H9 (cell line): ENCODE results near the gene MMP25. TPM values are rescaled to one million over a fixed set of nuclear protein-coding genes. Genes with fewer than 3 reads are reported as not detected.

Experiments
- DNase-seq: peaks from one replicate; pipeline ENCODE4 v3.0.0-alpha.2; 2017
- H2AFZ ChIP-seq: one replicate; pipeline ENCODE4 v1.6.1; 2013; ENCODE audit warnings: mild to moderate bottlenecking, low read length, control low read depth, moderate library complexity
- H2AK5ac ChIP-seq: 2 replicates; pipeline ENCODE4 v1.6.1; 2013; ENCODE audit warnings: low read length, control low read depth, mixed read lengths; ENCODE audit not compliant: insufficient read length
- H2BK120ac ChIP-seq: one replicate; pipeline ENCODE4 v1.6.1; 2013; ENCODE audit warnings: low read depth, mild to moderate bottlenecking, low read length, control low read depth, inconsistent platforms; ENCODE audit not compliant: poor library complexity, severe bottlenecking
- H2BK12ac ChIP-seq: 2 replicates; pipeline ENCODE4 v1.6.1; 2013; ENCODE audit warnings: low read length, control low read depth, mixed read lengths, low read depth; ENCODE audit not compliant: insufficient read length
- H2BK15ac ChIP-seq: 2 replicates; pipeline ENCODE4 v1.6.1; 2013; ENCODE audit warnings: low read depth, low read length, control low read depth
- H2BK20ac ChIP-seq: one replicate; pipeline ENCODE4 v1.6.1; 2013; ENCODE audit warnings: low read depth, mild to moderate bottlenecking, low read length, control low read depth, inconsistent platforms; ENCODE audit not compliant: poor library complexity, severe bottlenecking
- H2BK5ac ChIP-seq: 2 replicates; pipeline ENCODE4 v1.6.1; 2013; ENCODE audit warnings: low read length, control low read depth, mixed read lengths; ENCODE audit not compliant: insufficient read length
- H3K14ac ChIP-seq: 2 replicates; pipeline ENCODE4 v1.6.1; 2013; ENCODE audit warnings: low read length, control low read depth; ENCODE audit not compliant: insufficient read depth
- H3K18ac ChIP-seq: 2 replicates; pipeline ENCODE4 v1.6.1; 2013; ENCODE audit warnings: low read depth, mild to moderate bottlenecking, mixed read lengths, low read length, control low read depth; ENCODE audit not compliant: insufficient read length
- H3K23ac ChIP-seq: 2 replicates; pipeline ENCODE4 v1.6.1; 2013; ENCODE audit warnings: low read length, control low read depth, mixed read lengths, low read depth; ENCODE audit not compliant: insufficient read length
- H3K23me2 ChIP-seq: 2 replicates; pipeline ENCODE4 v1.6.1; 2013; ENCODE audit warnings: low read depth, mild to moderate bottlenecking, mixed read lengths, low read length, control low read depth; ENCODE audit not compliant: insufficient read length, poor library complexity, severe bottlenecking
- H3K27ac ChIP-seq: 2 replicates; pipeline ENCODE4 v1.5.1; 2013; ENCODE audit warnings: low read length, control low read depth, mixed read lengths, low read depth; ENCODE audit not compliant: insufficient read length
- H3K27me3 ChIP-seq: 2 replicates; pipeline ENCODE4 v1.6.1; 2013; ENCODE audit warnings: low read length, control low read depth, inconsistent platforms; ENCODE audit not compliant: insufficient read depth
- H3K4ac ChIP-seq: 2 replicates; pipeline ENCODE4 v1.6.1; 2013; ENCODE audit warnings: low read depth, mild to moderate bottlenecking, control low read depth, inconsistent platforms, low read length, moderate library complexity
- H3K4me1 ChIP-seq: 2 replicates; pipeline ENCODE4 v1.6.1; 2013; ENCODE audit warnings: low read length, control low read depth, inconsistent platforms; ENCODE audit not compliant: insufficient read depth
- H3K4me2 ChIP-seq: 2 replicates; pipeline ENCODE4 v1.6.1; 2013; ENCODE audit warnings: low read length, control low read depth, mixed read lengths; ENCODE audit not compliant: insufficient read length, insufficient read depth
- H3K56ac ChIP-seq: 2 replicates; pipeline ENCODE4 v1.6.1; 2013; ENCODE audit warnings: low read depth, mild to moderate bottlenecking, mixed read lengths, low read length, control low read depth; ENCODE audit not compliant: insufficient read length
- H3K79me1 ChIP-seq: 2 replicates; pipeline ENCODE4 v1.6.1; 2013; ENCODE audit warnings: low read depth, mild to moderate bottlenecking, moderate library complexity, low read length, control low read depth, inconsistent platforms; ENCODE audit not compliant: insufficient read depth, poor library complexity, severe bottlenecking
- H3K79me2 ChIP-seq: 2 replicates; pipeline ENCODE4 v1.6.1; 2013; ENCODE audit warnings: low read length, control low read depth, inconsistent platforms; ENCODE audit not compliant: insufficient read depth
- H3K9ac ChIP-seq: 2 replicates; pipeline ENCODE4 v1.6.1; 2013; ENCODE audit warnings: low read length, control low read depth, mixed read lengths; ENCODE audit not compliant: insufficient read length; ENCODE audit errors: extremely low read depth
- H3K9me3 ChIP-seq: one replicate; pipeline ENCODE4 v1.6.1; 2013; ENCODE audit warnings: low read depth, low read length, inconsistent platforms; ENCODE audit not compliant: control insufficient read depth
- H3T11ph ChIP-seq: one replicate; pipeline ENCODE4 v1.6.1; 2013; ENCODE audit warnings: mild to moderate bottlenecking, low read length, control low read depth, inconsistent platforms
- H4K20me1 ChIP-seq: one replicate; pipeline ENCODE4 v1.6.1; 2013; ENCODE audit not compliant: control insufficient read depth, insufficient read length, insufficient read depth
- H4K5ac ChIP-seq: 2 replicates; pipeline ENCODE4 v1.6.1; 2013; ENCODE audit warnings: low read depth, mild to moderate bottlenecking, mixed read lengths, low read length, control low read depth; ENCODE audit not compliant: insufficient read length
- H4K8ac ChIP-seq: replicated peaks from 2 replicates; pipeline ENCODE4 v1.6.1; 2013; ENCODE audit warnings: low read length, control low read depth, mixed read lengths, low read depth; ENCODE audit not compliant: insufficient read length
- H4K91ac ChIP-seq: 2 replicates; pipeline ENCODE4 v1.6.1; 2013; ENCODE audit warnings: low read depth, mild to moderate bottlenecking, moderate library complexity, mixed read lengths, low read length, control low read depth; ENCODE audit not compliant: insufficient read length
- H3K27ac Mint-ChIP-seq, 3 experiments: 2 replicates in 2 of 3; 3 replicates in 1 of 3; pipeline ENCODE4 v1.8.0; 2020 to 2021; ENCODE audit warnings: mixed read lengths in 3 of 3, mild to moderate bottlenecking in 1 of 3, moderate library complexity in 1 of 3
- H3K27me3 Mint-ChIP-seq: 2 replicates; pipeline ENCODE4 v1.8.0; 2021; ENCODE audit warnings: low read depth, mild to moderate bottlenecking, moderate library complexity, mixed read lengths
- H3K36me3 Mint-ChIP-seq, 3 experiments: 2 replicates in 2 of 3; 3 replicates in 1 of 3; pipeline ENCODE4 v1.8.0; 2020 to 2021; ENCODE audit warnings: low read depth in 3 of 3, mixed read lengths in 3 of 3; ENCODE audit not compliant: insufficient read depth in 1 of 3
- H3K4me1 Mint-ChIP-seq, 2 experiments: 2 replicates each; pipeline ENCODE4 v1.8.0; 2020; ENCODE audit warnings: mixed read lengths in 2 of 2
- H3K4me3 Mint-ChIP-seq, 2 experiments: 2 replicates in 1 of 2; 3 replicates in 1 of 2; pipeline ENCODE4 v1.8.0; 2020 to 2021; ENCODE audit warnings: mild to moderate bottlenecking in 2 of 2, mixed read lengths in 2 of 2, moderate library complexity in 1 of 2
- H3K9me3 Mint-ChIP-seq, 2 experiments: 2 replicates in 1 of 2; 3 replicates in 1 of 2; pipeline ENCODE4 v1.8.0; 2020; ENCODE audit warnings: mild to moderate bottlenecking in 2 of 2, mixed read lengths in 2 of 2, moderate library complexity in 1 of 2
- WGBS: extraction: QIAGEN DNeasy Blood & Tissue Kit; methylation state at CpG from one replicate; pipeline ENCODE4 v1.1.7; 2013; ENCODE audit warnings: missing lambda C conversion rate, low lambda C conversion rate, mixed read lengths; ENCODE audit not compliant: insufficient read length; ENCODE audit errors: extremely low coverage; 5-methylcytosine and 5-hydroxymethylcytosine counted together
- total RNA-seq: library from RNA; stranded (reverse); gene quantifications from 2 replicates; pipeline ENCODE4 v1.2.1, GENCODE V29; 2021
- TF ChIP-seq, protein P1 (sequence below): fragments of 200-600 bp; sonication (generic); conservative IDR thresholded peaks from 3 replicates; pipeline ENCODE4 v1.8.0; 2021; ENCODE audit warnings: antibody characterized with exemption, mild to moderate bottlenecking

The MMP25 gene
- total RNA-seq, 1 experiment from 2014 or later = 13.5 TPM

DNA sequence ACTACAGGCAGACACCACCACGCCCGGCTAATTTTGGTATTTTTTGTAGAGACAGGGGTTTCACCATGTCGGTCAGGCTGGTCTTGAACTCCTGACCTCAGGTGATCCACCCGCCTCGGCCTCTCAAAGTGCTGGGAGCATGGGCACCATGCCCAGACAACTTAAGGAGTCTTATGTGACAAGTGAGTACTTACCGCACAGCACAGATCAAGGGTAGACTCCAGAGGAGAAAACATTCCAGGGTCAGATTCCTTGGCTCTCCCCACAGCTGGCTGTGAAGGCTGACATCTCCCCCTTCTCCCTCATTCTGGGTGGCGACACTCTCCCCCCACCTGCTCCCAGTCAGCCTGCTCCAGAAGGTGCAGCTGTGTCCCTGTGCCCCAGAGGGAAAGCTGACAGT, 42.1 kb downstream of the MMP25 start:
- H3K27ac ChIP-seq = no peak overlapping the region

More for the DNA sequence above, 42.1 kb downstream of the MMP25 start:
- Mint-ChIP-seq H3K4me3 (peak overlapping the region in 1 of 2 experiments; percentile 55; a peak in 2 of 5 replicates), H3K27me3 (no peaks in the 10 kb centered on the region; the same call in 1 of the 2 replicates), H3K36me3 (peaks cover 37 to 74% (median 41%) of the 10 kb centered on the region in 3 experiments; a peak in 6 of 7 replicates), H3K27ac (peak overlapping the region in 2 of 3 experiments; percentile 85 to 93; a peak in 3 of 7 replicates), H3K9me3 (no peaks in the 10 kb centered on the region), H3K4me1 (peaks cover 10 to 17% of the 10 kb centered on the region in 2 experiments)
- Histone ChIP-seq H4K8ac (no peak overlapping the region), H4K5ac (no peak overlapping the region), H3K4ac (no peak overlapping the region), H3T11ph (no peak overlapping the region), H3K79me1 (peaks cover 6% of the 10 kb centered on the region), H3K4me1 (no peaks in the 10 kb centered on the region), H3K27me3 (no peaks in the 10 kb centered on the region), H2BK20ac (no peak overlapping the region), H3K9me3 (no peaks in the 10 kb centered on the region), H3K9ac (no peak overlapping the region), H3K4me2 (no peak overlapping the region), H4K20me1 (no peaks in the 10 kb centered on the region), H3K79me2 (no peaks in the 10 kb centered on the region; the same call in 1 of the 2 replicates), H3K56ac (no peak overlapping the region), H3K18ac (no peak overlapping the region), H4K91ac (no peak overlapping the region), H3K14ac (no peak overlapping the region), H3K23ac (no peak overlapping the region), H2BK15ac (no peak overlapping the region), H3K23me2 (no peaks in the 10 kb centered on the region), H2AFZ (no peak overlapping the region), H2AK5ac (no peak overlapping the region), H2BK120ac (no peak overlapping the region), H2BK12ac (no peak overlapping the region), H2BK5ac (no peak overlapping the region)
- whole genome bisulfite sequencing = no CpG with 5 or more reads among the region's 7 CpGs
- TF ChIP-seq, protein P1, sequence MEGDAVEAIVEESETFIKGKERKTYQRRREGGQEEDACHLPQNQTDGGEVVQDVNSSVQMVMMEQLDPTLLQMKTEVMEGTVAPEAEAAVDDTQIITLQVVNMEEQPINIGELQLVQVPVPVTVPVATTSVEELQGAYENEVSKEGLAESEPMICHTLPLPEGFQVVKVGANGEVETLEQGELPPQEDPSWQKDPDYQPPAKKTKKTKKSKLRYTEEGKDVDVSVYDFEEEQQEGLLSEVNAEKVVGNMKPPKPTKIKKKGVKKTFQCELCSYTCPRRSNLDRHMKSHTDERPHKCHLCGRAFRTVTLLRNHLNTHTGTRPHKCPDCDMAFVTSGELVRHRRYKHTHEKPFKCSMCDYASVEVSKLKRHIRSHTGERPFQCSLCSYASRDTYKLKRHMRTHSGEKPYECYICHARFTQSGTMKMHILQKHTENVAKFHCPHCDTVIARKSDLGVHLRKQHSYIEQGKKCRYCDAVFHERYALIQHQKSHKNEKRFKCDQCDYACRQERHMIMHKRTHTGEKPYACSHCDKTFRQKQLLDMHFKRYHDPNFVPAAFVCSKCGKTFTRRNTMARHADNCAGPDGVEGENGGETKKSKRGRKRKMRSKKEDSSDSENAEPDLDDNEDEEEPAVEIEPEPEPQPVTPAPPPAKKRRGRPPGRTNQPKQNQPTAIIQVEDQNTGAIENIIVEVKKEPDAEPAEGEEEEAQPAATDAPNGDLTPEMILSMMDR = no peak
- DNase-seq = no peak
